LNCaP clone FGC (cell line): Measurements from ENCODE around the gene ZBTB24.
A peak's percentile ranks its signal among the peaks of the same experiment; 100 is the strongest.

Source experiments
- DNase-seq: peaks from one replicate; pipeline ENCODE4 v3.0.0-alpha.2; 2011; ENCODE audit warnings: low read depth
- H3K4me3 ChIP-seq: 2 replicates; pipeline ENCODE4 v1.5.1; 2011; ENCODE audit warnings: mild to moderate bottlenecking, low read depth, low read length, control low read depth
- TF ChIP-seq, protein P1 (sequence below): IDR thresholded peaks from 2 replicates; pipeline ENCODE4 v1.5.1; 2012; ENCODE audit warnings: mild to moderate bottlenecking; ENCODE audit not compliant: control insufficient read depth, insufficient read depth; ENCODE audit errors: extremely low read depth

The ZBTB24 gene

DNA sequence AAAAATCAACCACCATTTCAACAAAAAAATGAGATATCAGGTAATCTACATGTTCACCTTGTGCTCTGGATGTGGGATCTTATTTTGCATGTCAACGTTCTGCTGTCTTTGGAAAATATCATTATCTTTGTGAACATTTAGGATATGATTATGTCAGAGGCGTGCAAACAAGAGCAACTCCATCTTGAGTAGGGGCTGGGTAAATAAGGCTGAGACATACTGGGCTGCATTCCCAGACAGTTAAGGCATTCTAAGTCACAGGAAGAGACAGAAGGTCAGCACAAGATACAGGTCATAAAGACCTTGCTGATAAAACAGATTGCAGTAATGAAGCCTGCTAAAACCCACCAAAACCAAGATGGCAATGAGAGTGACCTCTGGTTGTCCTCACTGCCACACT, 28.8 kb upstream of the ZBTB24 start:
- TF ChIP-seq, protein P1, sequence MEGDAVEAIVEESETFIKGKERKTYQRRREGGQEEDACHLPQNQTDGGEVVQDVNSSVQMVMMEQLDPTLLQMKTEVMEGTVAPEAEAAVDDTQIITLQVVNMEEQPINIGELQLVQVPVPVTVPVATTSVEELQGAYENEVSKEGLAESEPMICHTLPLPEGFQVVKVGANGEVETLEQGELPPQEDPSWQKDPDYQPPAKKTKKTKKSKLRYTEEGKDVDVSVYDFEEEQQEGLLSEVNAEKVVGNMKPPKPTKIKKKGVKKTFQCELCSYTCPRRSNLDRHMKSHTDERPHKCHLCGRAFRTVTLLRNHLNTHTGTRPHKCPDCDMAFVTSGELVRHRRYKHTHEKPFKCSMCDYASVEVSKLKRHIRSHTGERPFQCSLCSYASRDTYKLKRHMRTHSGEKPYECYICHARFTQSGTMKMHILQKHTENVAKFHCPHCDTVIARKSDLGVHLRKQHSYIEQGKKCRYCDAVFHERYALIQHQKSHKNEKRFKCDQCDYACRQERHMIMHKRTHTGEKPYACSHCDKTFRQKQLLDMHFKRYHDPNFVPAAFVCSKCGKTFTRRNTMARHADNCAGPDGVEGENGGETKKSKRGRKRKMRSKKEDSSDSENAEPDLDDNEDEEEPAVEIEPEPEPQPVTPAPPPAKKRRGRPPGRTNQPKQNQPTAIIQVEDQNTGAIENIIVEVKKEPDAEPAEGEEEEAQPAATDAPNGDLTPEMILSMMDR: no peak
- DNase-seq: peak; percentile 49
- H3K4me3 ChIP-seq: no peak overlapping the region

DNA sequence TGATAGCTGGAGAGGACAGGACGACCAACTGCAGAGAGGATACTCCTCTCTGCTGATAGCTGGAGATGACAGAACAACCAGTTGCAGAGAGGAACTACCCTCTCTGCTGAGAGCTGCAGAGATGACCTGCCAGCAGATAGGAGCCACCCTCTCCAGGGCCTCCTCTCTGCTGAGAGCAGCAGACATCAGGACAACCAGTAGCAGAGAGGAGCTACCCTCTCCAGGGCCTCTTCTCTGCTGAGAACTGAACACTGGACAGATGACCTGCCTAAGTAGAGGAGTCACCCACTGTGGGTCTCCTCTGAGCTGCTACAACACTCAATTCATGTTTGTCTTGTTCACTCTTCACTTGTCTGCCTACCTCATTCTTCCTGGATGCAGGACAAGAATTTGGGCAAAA, 27.3 kb upstream of the ZBTB24 start:
- TF ChIP-seq, protein P1: no peak
- no peak overlapping the region for H3K4me3 ChIP-seq
- no peak for DNase-seq

DNA sequence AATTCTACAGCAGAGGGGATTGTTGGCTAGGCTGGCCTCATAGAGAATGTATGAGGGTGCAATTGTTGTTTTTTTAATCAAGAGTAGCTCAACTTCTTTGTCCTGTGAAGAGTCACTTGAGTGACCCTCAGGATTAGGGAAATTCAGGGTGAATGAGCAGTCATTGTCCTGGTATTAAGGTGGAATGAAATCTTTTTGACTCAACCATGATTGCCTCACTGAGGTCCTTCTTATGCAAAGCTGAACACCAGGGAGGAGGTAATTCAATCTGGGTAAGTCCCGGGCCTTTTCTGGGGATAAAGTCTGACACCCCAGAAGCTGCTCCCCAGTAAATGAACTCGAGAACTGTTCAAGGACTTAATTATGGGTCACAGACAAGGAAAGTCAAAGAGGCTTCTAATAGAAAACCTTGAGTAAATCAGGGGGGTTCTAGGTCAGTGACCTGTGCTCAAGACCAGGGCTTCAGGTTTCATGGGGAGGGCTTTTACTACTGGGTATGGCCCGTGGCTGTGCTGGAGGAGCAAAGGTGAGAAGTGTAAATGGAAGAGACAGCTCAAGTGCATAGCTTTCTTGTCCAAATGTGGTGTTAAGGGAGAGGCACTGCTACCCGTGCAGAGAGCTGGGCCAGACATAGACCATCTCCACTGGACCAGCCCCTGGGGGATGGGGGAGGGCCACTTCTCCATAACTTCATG, 25.3 kb upstream of the ZBTB24 start:
- no peak for DNase-seq
- H3K4me3 ChIP-seq: no peak overlapping the region
- TF ChIP-seq, protein P1: no peak

DNA sequence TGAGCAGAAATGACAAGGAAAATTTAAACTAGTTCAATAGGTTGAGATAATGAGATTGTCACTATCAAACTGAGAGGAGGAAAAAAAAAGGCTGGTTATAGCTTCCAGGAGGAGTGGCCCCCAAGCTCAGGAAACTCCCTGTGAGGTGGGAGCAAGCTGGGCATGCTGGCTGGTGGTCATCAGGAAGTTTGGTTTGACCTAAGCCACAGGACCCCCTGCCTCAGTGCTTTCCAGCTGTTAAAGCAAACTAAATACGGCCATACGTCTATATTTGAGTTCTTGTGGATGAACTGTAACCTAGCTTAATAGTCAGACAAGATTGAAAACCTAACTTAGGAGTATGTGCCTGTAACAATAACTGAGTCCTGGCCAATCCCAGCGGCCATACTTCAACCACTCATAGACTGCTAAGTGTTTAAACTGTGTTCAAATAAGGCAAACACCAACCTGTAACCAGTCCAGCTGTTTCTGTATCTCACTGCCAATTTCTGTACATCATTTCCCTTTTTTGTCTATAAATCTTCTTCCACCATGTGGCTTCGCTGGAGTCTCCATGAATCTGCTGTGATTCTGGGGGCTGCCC, 24.6 kb upstream of the ZBTB24 start:
- TF ChIP-seq, protein P1: no peak
- no peak overlapping the region for H3K4me3 ChIP-seq
- DNase-seq: no peak

DNA sequence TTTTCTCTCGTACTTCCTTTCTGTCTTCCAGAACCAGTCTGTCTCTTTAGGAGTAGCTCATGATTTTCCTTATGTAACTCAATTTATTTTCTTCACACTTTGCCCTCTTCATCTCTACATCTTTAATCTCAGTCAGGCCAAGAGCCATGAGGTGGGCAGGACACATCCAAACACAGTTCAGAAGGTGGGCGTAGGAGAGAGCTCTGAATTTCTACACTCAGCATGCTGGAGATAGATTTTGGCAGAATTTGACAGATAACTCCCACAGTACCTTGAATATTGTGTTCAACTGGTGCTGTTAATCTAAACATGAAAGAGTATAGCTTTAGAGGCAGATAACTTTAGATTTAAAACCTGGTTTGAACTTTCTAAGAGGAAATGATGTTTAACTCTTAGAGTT, 23.8 kb upstream of the ZBTB24 start:
- TF ChIP-seq, protein P1: no peak
- no peak overlapping the region for H3K4me3 ChIP-seq
- DNase-seq: no peak

DNA sequence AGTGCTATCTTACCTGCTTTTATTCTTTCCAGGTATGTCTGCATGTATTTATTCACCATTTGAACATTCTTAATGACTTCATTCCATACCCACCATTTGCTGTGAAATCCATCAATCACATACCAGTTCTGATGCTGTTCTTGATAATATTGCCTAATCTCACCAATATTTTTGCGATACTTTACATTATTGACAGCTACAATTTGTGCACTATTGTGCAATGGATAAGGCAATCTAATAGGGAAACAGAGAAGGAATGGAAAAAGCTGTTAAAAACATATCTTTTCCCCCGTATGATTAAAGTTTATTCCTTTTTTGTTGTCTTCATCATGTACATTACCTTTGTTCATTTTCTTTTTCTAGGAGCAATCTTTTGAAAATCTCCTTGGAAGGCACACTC, 23.3 kb upstream of the ZBTB24 start:
- no peak for DNase-seq
- TF ChIP-seq, protein P1: no peak
- no peak overlapping the region for H3K4me3 ChIP-seq
